CD14-positive monocyte (primary cell): Measurements from ENCODE around the gene CNRIP1. TPM values are rescaled to one million over a fixed set of nuclear protein-coding genes. Genes with fewer than 3 reads are reported as not detected.

Source experiments
- DNase-seq, 3 donors: peaks; one replicate each; pipeline ENCODE4 v3.0.0-alpha.2; 2011 to 2022
- H2AFZ ChIP-seq: 2 replicates; pipeline ENCODE4 v1.6.0; 2012; ENCODE audit warnings: mild to moderate bottlenecking, low read depth, low read length, inconsistent platforms; ENCODE audit not compliant: insufficient read depth, poor library complexity, severe bottlenecking
- H3K27ac ChIP-seq, 2 donors: 1 replicate in 1 of 2; 2 replicates in 1 of 2; pipeline ENCODE4 v1.5.1; 2012 to 2013; ENCODE audit warnings: low read length in 2 of 2, control low read depth in 1 of 2, inconsistent platforms in 1 of 2, low read depth in 1 of 2, mild to moderate bottlenecking in 1 of 2
- H3K27me3 ChIP-seq, 2 donors: one replicate each; pipeline versions ENCODE4 v1.6.0 to v1.6.1; 2011 to 2013; ENCODE audit warnings: low read length in 2 of 2; ENCODE audit not compliant: control insufficient read depth in 2 of 2, insufficient read depth in 2 of 2
- H3K36me3 ChIP-seq, 2 donors: replicated peaks in 1 of 2; 1 replicate in 1 of 2; 2 replicates in 1 of 2; pipeline versions ENCODE4 v1.5.1 to v1.6.1; 2012 to 2013; ENCODE audit warnings: low read length in 2 of 2, control low read depth in 1 of 2, inconsistent platforms in 1 of 2, mild to moderate bottlenecking in 1 of 2; ENCODE audit not compliant: insufficient read depth in 2 of 2, control insufficient read depth in 1 of 2
- H3K4me1 ChIP-seq, 2 donors: 1 replicate in 1 of 2; 2 replicates in 1 of 2; pipeline versions ENCODE4 v1.5.1 to v1.6.1; 2012 to 2013; ENCODE audit warnings: low read length in 2 of 2, control low read depth in 1 of 2, inconsistent platforms in 1 of 2, mild to moderate bottlenecking in 1 of 2, moderate library complexity in 1 of 2; ENCODE audit not compliant: insufficient read depth in 2 of 2, control insufficient read depth in 1 of 2
- H3K4me2 ChIP-seq: replicated peaks from 2 replicates; pipeline ENCODE3; 2012; ENCODE audit warnings: low read length, moderate library complexity, mild to moderate bottlenecking; ENCODE audit not compliant: poor library complexity, severe bottlenecking; ENCODE audit errors: extremely low read depth
- H3K4me3 ChIP-seq, 3 experiments: fragments of 200-600 bp in 1 of 3; sonication (generic) in 1 of 3; replicated peaks in 1 of 3; 1 replicate in 2 of 3; 2 replicates in 1 of 3; pipeline ENCODE4 v1.5.1; 2011 to 2013; ENCODE audit warnings: low read length in 3 of 3, mild to moderate bottlenecking in 3 of 3, control low read depth in 2 of 3, low read depth in 2 of 3, inconsistent platforms in 1 of 3, moderate library complexity in 1 of 3
- H3K79me2 ChIP-seq: 2 replicates; pipeline ENCODE4 v1.6.0; 2012; ENCODE audit warnings: mild to moderate bottlenecking, control low read depth, inconsistent platforms, low read length, moderate library complexity; ENCODE audit not compliant: insufficient read depth
- H3K9ac ChIP-seq: 2 replicates; pipeline ENCODE4 v1.6.0; 2017; ENCODE audit warnings: low read length, mild to moderate bottlenecking; ENCODE audit not compliant: insufficient read depth, poor library complexity, severe bottlenecking
- H3K9me3 ChIP-seq, 2 donors: replicated peaks in 1 of 2; 1 replicate in 1 of 2; 2 replicates in 1 of 2; pipeline versions ENCODE4 v1.5.1 to v1.6.1; 2012 to 2013; ENCODE audit warnings: low read length in 2 of 2, control low read depth in 1 of 2; ENCODE audit not compliant: control insufficient read depth in 1 of 2, insufficient read depth in 1 of 2
- H4K20me1 ChIP-seq: 2 replicates; pipeline ENCODE4 v1.6.0; 2012; ENCODE audit warnings: mild to moderate bottlenecking, low read length, control low read depth, moderate library complexity; ENCODE audit not compliant: insufficient read depth
- H3K27ac Mint-ChIP-seq, 7 donors: one replicate each; pipeline ENCODE4 v1.8.0; 2020; ENCODE audit warnings: mild to moderate bottlenecking in 7 of 7, mixed read lengths in 7 of 7, moderate library complexity in 6 of 7, inconsistent platforms in 2 of 7
- H3K27me3 Mint-ChIP-seq, 3 donors: one replicate each; pipeline ENCODE4 v1.8.0; 2021 to 2022; ENCODE audit warnings: low read depth in 3 of 3, mild to moderate bottlenecking in 3 of 3, mixed read lengths in 3 of 3, moderate library complexity in 3 of 3, inconsistent platforms in 1 of 3
- H3K36me3 Mint-ChIP-seq, 2 donors: one replicate each; pipeline ENCODE4 v1.8.0; 2020; ENCODE audit warnings: mixed read lengths in 2 of 2, inconsistent platforms in 1 of 2, mild to moderate bottlenecking in 1 of 2
- H3K4me1 Mint-ChIP-seq: one replicate; pipeline ENCODE4 v1.8.0; 2020; ENCODE audit warnings: mild to moderate bottlenecking, mixed read lengths
- H3K4me3 Mint-ChIP-seq, 2 donors: one replicate each; pipeline ENCODE4 v1.8.0; 2020; ENCODE audit warnings: mild to moderate bottlenecking in 2 of 2, mixed read lengths in 2 of 2, moderate library complexity in 1 of 2
- H3K9me3 Mint-ChIP-seq, 7 donors: one replicate each; pipeline ENCODE4 v1.8.0; 2020 to 2022; ENCODE audit warnings: mixed read lengths in 7 of 7, mild to moderate bottlenecking in 6 of 7, moderate library complexity in 6 of 7, inconsistent platforms in 2 of 7
- WGBS: methylation state at CpG from one replicate; pipeline ENCODE4 v1.1.5; 2013; ENCODE audit warnings: missing lambda C conversion rate; ENCODE audit not compliant: insufficient coverage; 5-methylcytosine and 5-hydroxymethylcytosine counted together
- intact Hi-C, 2 donors: fragments of 100-400 bp; cut with micrococcal nuclease; formaldehyde crosslinking; loops; one replicate each; pipeline versions ENCODE4 v1.15.0 to v1.15.1; 2023
- polyA plus RNA-seq, 3 donors: library from polyadenylated mRNA; depleted of rRNA in 1 of 3; unstranded in 2 of 3; stranded (reverse) in 1 of 3; fragments of 300-500 nt in 2 of 3; fragments of >200 nt in 1 of 3; fragmentation: Illumina TruSeq in 2 of 3; gene quantifications; 1 replicate in 2 of 3; 2 replicates in 1 of 3; pipeline ENCODE4 v1.2.3, GENCODE V29; 2012 to 2021
- TF ChIP-seq, protein P1 (sequence below): fragments of 200-600 bp; IDR thresholded peaks from one replicate; pipeline ENCODE4 v1.8.0; 2022; ENCODE audit warnings: antibody characterized with exemption, mild to moderate bottlenecking

Gene CNRIP1
- polyA plus RNA-seq, 3 donors: 0.09 to 0.53 (median 0.17) TPM

DNA sequence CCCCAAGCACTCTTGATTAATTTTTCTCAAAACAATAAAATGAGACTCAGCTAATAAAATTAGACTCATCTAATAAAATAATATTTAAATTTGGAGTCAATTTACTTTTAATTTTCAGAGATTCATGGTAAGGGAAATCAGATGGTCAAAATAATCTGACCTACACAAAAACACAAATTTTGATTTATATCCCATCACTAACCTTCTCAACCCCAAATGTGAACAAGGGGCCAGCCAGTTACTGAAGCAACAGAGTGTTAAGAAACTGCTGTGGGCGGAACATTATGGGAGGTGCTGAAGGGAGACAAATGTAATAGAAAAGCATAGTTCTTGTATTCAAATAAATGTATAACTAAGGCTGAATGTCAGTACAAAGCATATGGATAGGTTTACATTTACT lies 39.0 kb downstream of the CNRIP1 start:
- TF ChIP-seq, protein P1, sequence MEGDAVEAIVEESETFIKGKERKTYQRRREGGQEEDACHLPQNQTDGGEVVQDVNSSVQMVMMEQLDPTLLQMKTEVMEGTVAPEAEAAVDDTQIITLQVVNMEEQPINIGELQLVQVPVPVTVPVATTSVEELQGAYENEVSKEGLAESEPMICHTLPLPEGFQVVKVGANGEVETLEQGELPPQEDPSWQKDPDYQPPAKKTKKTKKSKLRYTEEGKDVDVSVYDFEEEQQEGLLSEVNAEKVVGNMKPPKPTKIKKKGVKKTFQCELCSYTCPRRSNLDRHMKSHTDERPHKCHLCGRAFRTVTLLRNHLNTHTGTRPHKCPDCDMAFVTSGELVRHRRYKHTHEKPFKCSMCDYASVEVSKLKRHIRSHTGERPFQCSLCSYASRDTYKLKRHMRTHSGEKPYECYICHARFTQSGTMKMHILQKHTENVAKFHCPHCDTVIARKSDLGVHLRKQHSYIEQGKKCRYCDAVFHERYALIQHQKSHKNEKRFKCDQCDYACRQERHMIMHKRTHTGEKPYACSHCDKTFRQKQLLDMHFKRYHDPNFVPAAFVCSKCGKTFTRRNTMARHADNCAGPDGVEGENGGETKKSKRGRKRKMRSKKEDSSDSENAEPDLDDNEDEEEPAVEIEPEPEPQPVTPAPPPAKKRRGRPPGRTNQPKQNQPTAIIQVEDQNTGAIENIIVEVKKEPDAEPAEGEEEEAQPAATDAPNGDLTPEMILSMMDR: no peak
- H3K27ac Mint-ChIP-seq: no peak overlapping the region
- H3K9me3 ChIP-seq: no peaks in the 10 kb centered on the region
- intact Hi-C loops: loop anchor here (10.0 kb wide), 4 partner anchors 46 to 164 kb away; no protein-coding TSS in a partner anchor
- peaks cover 0 to 3% (median 0%) of the 10 kb centered on the region in 7 donors for H3K9me3 Mint-ChIP-seq
- no peak for DNase-seq
- no peak overlapping the region for H3K4me3 Mint-ChIP-seq
- H3K9ac ChIP-seq: no peak overlapping the region
- H3K36me3 ChIP-seq: no peaks in the 10 kb centered on the region
- H4K20me1 ChIP-seq: no peaks in the 10 kb centered on the region
- no peaks in the 10 kb centered on the region for H3K27me3 ChIP-seq
- H3K4me3 ChIP-seq: no peak overlapping the region
- H2AFZ ChIP-seq: no peak overlapping the region
- H3K27ac ChIP-seq: no peak overlapping the region
- H3K4me2 ChIP-seq: no peak overlapping the region
- H3K4me1 Mint-ChIP-seq: peaks cover 1% of the 10 kb centered on the region
- H3K36me3 Mint-ChIP-seq: no peaks in the 10 kb centered on the region
- H3K4me1 ChIP-seq: no peaks in the 10 kb centered on the region
- WGBS: 60% methylated on average over 1 of the region's 1 CpG
- no peaks in the 10 kb centered on the region for H3K79me2 ChIP-seq
- peaks cover 0 to 7% (median 0%) of the 10 kb centered on the region in 3 donors for H3K27me3 Mint-ChIP-seq

DNA sequence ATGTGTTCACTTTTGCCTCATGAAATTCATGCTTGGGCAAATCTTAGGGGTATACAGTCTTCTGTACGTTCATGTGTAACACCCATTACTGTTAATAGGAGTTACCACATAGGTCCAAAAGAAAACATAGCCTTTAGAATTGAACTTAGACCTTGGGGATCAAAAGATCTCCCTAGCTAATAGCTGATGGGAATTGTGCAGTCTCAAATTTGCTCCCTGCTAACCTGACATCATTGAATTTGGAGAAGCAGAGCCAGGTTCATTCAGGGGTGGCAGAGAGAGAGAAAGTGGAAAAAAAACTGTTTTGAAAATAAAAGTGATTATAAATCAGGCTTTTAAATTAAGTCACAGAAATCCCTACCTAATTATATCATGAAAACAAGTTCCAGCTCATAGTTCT lies 39.4 kb downstream of the CNRIP1 start:
- Histone ChIP-seq H3K79me2 (no peaks in the 10 kb centered on the region), H3K9ac (no peak overlapping the region), H3K4me2 (no peak overlapping the region), H3K36me3 (no peaks in the 10 kb centered on the region), H3K27ac (no peak overlapping the region), H3K4me3 (no peak overlapping the region), H3K9me3 (no peaks in the 10 kb centered on the region), H3K27me3 (no peaks in the 10 kb centered on the region), H3K4me1 (no peaks in the 10 kb centered on the region), H2AFZ (no peak overlapping the region), H4K20me1 (no peaks in the 10 kb centered on the region)
- H3K4me3 Mint-ChIP-seq: no peak overlapping the region
- H3K9me3 Mint-ChIP-seq: peaks cover 0 to 3% (median 0%) of the 10 kb centered on the region in 7 donors
- no peaks in the 10 kb centered on the region for H3K36me3 Mint-ChIP-seq
- WGBS: no CpG with 5 or more reads among the region's 1 CpG
- H3K27me3 Mint-ChIP-seq: peaks cover 0 to 8% (median 0%) of the 10 kb centered on the region in 3 donors
- H3K4me1 Mint-ChIP-seq: peaks cover 1% of the 10 kb centered on the region
- H3K27ac Mint-ChIP-seq: no peak overlapping the region
- intact Hi-C loops: loop anchor here (10.0 kb wide), 4 partner anchors 46 to 164 kb away; no protein-coding TSS in a partner anchor
- DNase-seq: no peak
- TF ChIP-seq, protein P1: no peak
